Measurements from ENCODE around the gene AP3B1.

The AP3B1 gene

GRCh38 chr5:77987331-77987730 lies 307.2 kb downstream of the AP3B1 start:
- H3K27ac ChIP-seq (replicated peaks): no peak overlapping the region
- H3K27me3 ChIP-seq (ENCODE audit: insufficient read depth, poor library complexity, severe bottlenecking): no peaks in the 10 kb centered on the region
- TF ChIP-seq GABPA (IDR thresholded peaks at IDR 0.05; ENCODE audit: low read depth): no peak
- TF ChIP-seq REST (IDR thresholded peaks at IDR 0.05; ENCODE audit: insufficient replicate concordance, low read depth): no peak
- no peak for TF ChIP-seq SPI1 (IDR thresholded peaks at IDR 0.05; ENCODE audit: borderline replicate concordance, low read depth)
- TF ChIP-seq CTCF (IDR thresholded peaks at IDR 0.05; ENCODE audit: insufficient read depth, low read length): no peak
- TF ChIP-seq POLR2AphosphoS5 (IDR thresholded peaks at IDR 0.05; ENCODE audit: low read depth): no peak
- DNase-seq (ENCODE audit: low read depth in 1 of 2, low spot score in 1 of 2): no peak
- H3K4me3 ChIP-seq (replicated peaks; ENCODE audit: insufficient read depth, low read length): no peak overlapping the region

GRCh38 chr5:77986261-77986660 lies 308.2 kb downstream of the AP3B1 start:
- TF ChIP-seq CTCF (IDR thresholded peaks at IDR 0.05; ENCODE audit: insufficient read depth, low read length): no peak
- TF ChIP-seq POLR2AphosphoS5 (IDR thresholded peaks at IDR 0.05; ENCODE audit: low read depth): no peak
- no peak for TF ChIP-seq REST (IDR thresholded peaks at IDR 0.05; ENCODE audit: insufficient replicate concordance, low read depth)
- no peak for TF ChIP-seq GABPA (IDR thresholded peaks at IDR 0.05; ENCODE audit: low read depth)
- no peak for TF ChIP-seq SPI1 (IDR thresholded peaks at IDR 0.05; ENCODE audit: borderline replicate concordance, low read depth)
- no peaks in the 10 kb centered on the region for H3K27me3 ChIP-seq (ENCODE audit: insufficient read depth, poor library complexity, severe bottlenecking)
- H3K4me3 ChIP-seq (replicated peaks; ENCODE audit: insufficient read depth, low read length): no peak overlapping the region
- H3K27ac ChIP-seq (replicated peaks): no peak overlapping the region
- DNase-seq (ENCODE audit: low read depth in 1 of 2, low spot score in 1 of 2): no peak

- DNase-seq (ENCODE audit: low read depth in 1 of 2, low spot score in 1 of 2): no peak
- H3K4me3 ChIP-seq (replicated peaks; ENCODE audit: insufficient read depth, low read length): no peak overlapping the region
- H3K27ac ChIP-seq (replicated peaks): no peak overlapping the region
- no peaks in the 10 kb centered on the region for H3K27me3 ChIP-seq (ENCODE audit: insufficient read depth, poor library complexity, severe bottlenecking)
- TF ChIP-seq POLR2AphosphoS5 (IDR thresholded peaks at IDR 0.05; ENCODE audit: low read depth) (no peak), CTCF (IDR thresholded peaks at IDR 0.05; ENCODE audit: insufficient read depth, low read length) (no peak), GABPA (IDR thresholded peaks at IDR 0.05; ENCODE audit: low read depth) (no peak), SPI1 (IDR thresholded peaks at IDR 0.05; ENCODE audit: borderline replicate concordance, low read depth) (no peak), REST (IDR thresholded peaks at IDR 0.05; ENCODE audit: insufficient replicate concordance, low read depth) (no peak)
These were observed 309.3 kb downstream of the AP3B1 start for GRCh38 chr5:77985247-77985646.
